K562 (cell line): Measurements from ENCODE around the gene FAM234A. TPM values are rescaled to one million over a fixed set of nuclear protein-coding genes. Genes with fewer than 3 reads are reported as not detected.

ENCODE experiments used
- CBFA2T3 ChIP-seq: fragments of 450-650 bp; IDR thresholded peaks from 2 replicates; pipeline ENCODE4 v1.6.1; 2017
- CCNT2 ChIP-seq: IDR thresholded peaks from 2 replicates; pipeline ENCODE4 v1.6.1; 2011; ENCODE audit warnings: borderline replicate concordance, low read depth, mild to moderate bottlenecking, moderate library complexity, mixed read lengths, low read length; ENCODE audit not compliant: insufficient read length; ENCODE audit errors: extremely low read depth
- COPS2 ChIP-seq: fragments of 450-650 bp; conservative IDR thresholded peaks from 2 replicates; pipeline ENCODE4 v1.6.1; 2016; ENCODE audit warnings: mild to moderate bottlenecking, moderate library complexity
- FOSL1 ChIP-seq: fragments of 200-800 bp; sonication (Bioruptor generic); conservative IDR thresholded peaks from 2 replicates; pipeline ENCODE4 v1.6.1; 2016; ENCODE audit warnings: missing genetic modification characterization, missing compliant biosample characterization
- JUNB ChIP-seq: fragments of 450-650 bp; formaldehyde crosslinking; conservative IDR thresholded peaks from 2 replicates; pipeline ENCODE4 v1.4.0; 2020; ENCODE audit warnings: mild to moderate bottlenecking
- KHSRP ChIP-seq: fragments of 450-650 bp; IDR thresholded peaks from 2 replicates; pipeline ENCODE4 v1.6.1; 2017
- MCM3 ChIP-seq: fragments of 450-650 bp; IDR thresholded peaks from 2 replicates; pipeline ENCODE4 v1.6.1; 2016
- MCM5 ChIP-seq: fragments of 450-650 bp; IDR thresholded peaks from 2 replicates; pipeline ENCODE4 v1.6.1; 2016; ENCODE audit warnings: low read depth
- MTA1 ChIP-seq: fragments of 450-650 bp; IDR thresholded peaks from 2 replicates; pipeline ENCODE4 v1.6.1; 2017; ENCODE audit warnings: borderline replicate concordance
- POLR2B ChIP-seq: fragments of 450-650 bp; IDR thresholded peaks from 2 replicates; pipeline ENCODE4 v1.6.1; 2018; ENCODE audit warnings: low read depth; ENCODE audit not compliant: partially characterized antibody
- SMAD2 ChIP-seq: fragments of 150-350 bp; IDR thresholded peaks from 2 replicates; pipeline ENCODE4 v1.6.1; 2014; ENCODE audit warnings: low read depth, mild to moderate bottlenecking, low read length
- SMAD4 ChIP-seq: fragments of 250-450 bp; sonication (Bioruptor Pico); conservative IDR thresholded peaks from 2 replicates; pipeline ENCODE4 v1.8.0; 2021; ENCODE audit warnings: inconsistent platforms, mild to moderate bottlenecking, moderate library complexity
- TFAM ChIP-seq: fragments of 250-450 bp; sonication (Bioruptor Pico); conservative IDR thresholded peaks from 2 replicates; pipeline ENCODE4 v1.5.0; 2021; ENCODE audit warnings: mild to moderate bottlenecking, moderate library complexity
- ZNF140 ChIP-seq: fragments of 250-450 bp; sonication (Bioruptor Pico); IDR thresholded peaks from 2 replicates; pipeline ENCODE4 v1.8.0; 2021; ENCODE audit warnings: moderate library complexity, mild to moderate bottlenecking, inconsistent platforms
- ZNF589 ChIP-seq: fragments of 200-800 bp; sonication (Bioruptor generic); IDR thresholded peaks from 2 replicates; pipeline ENCODE4 v1.6.1; 2016; ENCODE audit warnings: low read depth, missing genetic modification characterization, missing compliant biosample characterization
- polyA plus RNA-seq, 8 experiments: library from polyadenylated mRNA; depleted of rRNA in 4 of 8; stranded (reverse) in 5 of 8; unstranded in 3 of 8; fragments of >200 nt; fragmentation: Nextera tagmentation in 2 of 8; fragmentation: Illumina TruSeq in 1 of 8; extraction: Ambion mirVana in 2 of 8; extraction: Trizol in 1 of 8; gene quantifications; 2 replicates each; pipeline versions ENCODE4 v1.2.1 to v1.2.3, GENCODE V29; 2011 to 2014; ENCODE audit warnings: inconsistent platforms in 1 of 8, missing spikeins in 1 of 8
- total RNA-seq, 7 experiments: library from RNA; depleted of rRNA in 6 of 7; stranded (reverse); fragments of >200 nt in 6 of 7; fragmentation: Illumina TruSeq in 2 of 7; extraction: Trizol in 2 of 7; gene quantifications; 2 replicates each; pipeline versions ENCODE4 v1.2.1 to v1.2.3, GENCODE V29; 2011 to 2021; ENCODE audit warnings: low replicate concordance in 1 of 7
- TF ChIP-seq, protein P1 (sequence below): fragments of 250-450 bp; sonication (Bioruptor Pico); IDR thresholded peaks from 2 replicates; pipeline ENCODE4 v1.8.0; 2021; ENCODE audit warnings: moderate library complexity, mild to moderate bottlenecking, inconsistent platforms
- TF ChIP-seq, protein P2 (sequence below): sonication (generic); formaldehyde crosslinking; IDR thresholded peaks from 2 replicates; pipeline ENCODE4 v1.8.1; 2023; ENCODE audit warnings: mild to moderate bottlenecking, missing genetic modification reagents
- TF ChIP-seq, protein P3 (sequence below): fragments of 250-450 bp; sonication (Bioruptor Pico); IDR thresholded peaks from 2 replicates; pipeline ENCODE4 v1.5.0; 2021; ENCODE audit warnings: mild to moderate bottlenecking, moderate library complexity

FAM234A gene
- total and polyA plus RNA-seq, 9 of the 15 experiments (the other 6 are each of a cell fraction or from before 2014, with no cell fraction given) = 1.0 to 47.9 (median 15.0) TPM

DNA sequence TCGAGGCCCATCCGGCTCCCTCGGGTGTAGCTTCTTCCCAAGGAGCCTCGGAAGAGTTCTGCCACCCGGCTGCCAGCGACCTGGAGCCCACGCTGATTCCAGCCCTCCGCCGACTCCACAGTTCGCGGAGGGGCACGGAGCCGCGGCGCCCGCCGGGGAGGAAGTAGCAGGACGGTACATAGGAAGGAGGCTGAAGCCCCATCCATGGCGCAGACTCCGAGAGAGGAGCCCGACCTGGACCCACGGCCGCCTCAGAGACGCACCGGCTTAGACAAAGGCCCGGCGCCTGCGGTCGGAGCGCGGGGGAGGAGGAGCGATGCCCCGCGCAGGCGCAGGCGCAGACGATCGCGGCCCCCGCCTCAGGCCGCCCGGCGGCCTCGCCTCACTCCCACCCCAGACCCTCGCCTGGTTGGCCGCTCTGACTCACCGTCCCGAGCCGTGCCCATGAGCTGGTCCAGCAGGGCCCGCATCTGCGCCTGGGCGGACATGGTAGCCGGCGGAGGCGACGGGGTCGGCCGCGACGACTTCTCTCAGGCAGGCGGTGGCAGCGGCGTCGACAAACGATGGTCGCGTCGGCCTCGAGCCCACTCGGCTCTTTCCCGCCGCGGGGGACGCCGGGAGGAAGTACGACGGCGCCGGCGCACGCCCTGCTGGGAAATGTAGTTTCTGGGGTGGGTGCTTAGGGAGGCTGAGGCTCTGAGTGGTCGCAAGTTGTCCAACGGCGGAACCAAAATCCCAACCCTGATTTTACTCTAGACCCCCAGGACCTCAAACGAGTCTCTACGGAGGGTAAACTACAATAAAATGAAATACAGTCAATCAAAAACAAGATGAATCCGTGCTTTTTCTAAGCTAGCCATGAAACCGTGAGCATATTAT, 5.5 kb upstream of the FAM234A start, which contains the start of gene LUC7L (continued):
- TF ChIP-seq CCNT2 (peak; percentile 70), MCM3 (no peak), CBFA2T3 (no peak), ZNF589 (CRISPR knock-in tag) (peak; percentile 90), SMAD4 (CRISPR knock-in tag) (peak; percentile 83), FOSL1 (tag) (peak; percentile 52; the same call in 1 of the 2 replicates), MTA1 (no peak; the same call in 1 of the 2 replicates), TFAM (no peak), COPS2 (no peak), ZNF140 (CRISPR knock-in tag) (no peak), JUNB (no peak), MCM5 (no peak), KHSRP (no peak), POLR2B (peak; percentile 97), SMAD2 (no peak)
- TF ChIP-seq, protein P1, sequence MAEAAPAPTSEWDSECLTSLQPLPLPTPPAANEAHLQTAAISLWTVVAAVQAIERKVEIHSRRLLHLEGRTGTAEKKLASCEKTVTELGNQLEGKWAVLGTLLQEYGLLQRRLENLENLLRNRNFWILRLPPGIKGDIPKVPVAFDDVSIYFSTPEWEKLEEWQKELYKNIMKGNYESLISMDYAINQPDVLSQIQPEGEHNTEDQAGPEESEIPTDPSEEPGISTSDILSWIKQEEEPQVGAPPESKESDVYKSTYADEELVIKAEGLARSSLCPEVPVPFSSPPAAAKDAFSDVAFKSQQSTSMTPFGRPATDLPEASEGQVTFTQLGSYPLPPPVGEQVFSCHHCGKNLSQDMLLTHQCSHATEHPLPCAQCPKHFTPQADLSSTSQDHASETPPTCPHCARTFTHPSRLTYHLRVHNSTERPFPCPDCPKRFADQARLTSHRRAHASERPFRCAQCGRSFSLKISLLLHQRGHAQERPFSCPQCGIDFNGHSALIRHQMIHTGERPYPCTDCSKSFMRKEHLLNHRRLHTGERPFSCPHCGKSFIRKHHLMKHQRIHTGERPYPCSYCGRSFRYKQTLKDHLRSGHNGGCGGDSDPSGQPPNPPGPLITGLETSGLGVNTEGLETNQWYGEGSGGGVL (CRISPR knock-in tag) = no peak
- TF ChIP-seq, protein P2, sequence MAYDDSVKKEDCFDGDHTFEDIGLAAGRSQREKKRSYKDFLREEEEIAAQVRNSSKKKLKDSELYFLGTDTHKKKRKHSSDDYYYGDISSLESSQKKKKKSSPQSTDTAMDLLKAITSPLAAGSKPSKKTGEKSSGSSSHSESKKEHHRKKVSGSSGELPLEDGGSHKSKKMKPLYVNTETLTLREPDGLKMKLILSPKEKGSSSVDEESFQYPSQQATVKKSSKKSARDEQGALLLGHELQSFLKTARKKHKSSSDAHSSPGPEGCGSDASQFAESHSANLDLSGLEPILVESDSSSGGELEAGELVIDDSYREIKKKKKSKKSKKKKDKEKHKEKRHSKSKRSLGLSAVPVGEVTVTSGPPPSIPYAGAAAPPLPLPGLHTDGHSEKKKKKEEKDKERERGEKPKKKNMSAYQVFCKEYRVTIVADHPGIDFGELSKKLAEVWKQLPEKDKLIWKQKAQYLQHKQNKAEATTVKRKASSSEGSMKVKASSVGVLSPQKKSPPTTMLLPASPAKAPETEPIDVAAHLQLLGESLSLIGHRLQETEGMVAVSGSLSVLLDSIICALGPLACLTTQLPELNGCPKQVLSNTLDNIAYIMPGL (CRISPR knock-in tag) = peak; percentile 61; the same call in 1 of the 2 replicates
- TF ChIP-seq, protein P3, sequence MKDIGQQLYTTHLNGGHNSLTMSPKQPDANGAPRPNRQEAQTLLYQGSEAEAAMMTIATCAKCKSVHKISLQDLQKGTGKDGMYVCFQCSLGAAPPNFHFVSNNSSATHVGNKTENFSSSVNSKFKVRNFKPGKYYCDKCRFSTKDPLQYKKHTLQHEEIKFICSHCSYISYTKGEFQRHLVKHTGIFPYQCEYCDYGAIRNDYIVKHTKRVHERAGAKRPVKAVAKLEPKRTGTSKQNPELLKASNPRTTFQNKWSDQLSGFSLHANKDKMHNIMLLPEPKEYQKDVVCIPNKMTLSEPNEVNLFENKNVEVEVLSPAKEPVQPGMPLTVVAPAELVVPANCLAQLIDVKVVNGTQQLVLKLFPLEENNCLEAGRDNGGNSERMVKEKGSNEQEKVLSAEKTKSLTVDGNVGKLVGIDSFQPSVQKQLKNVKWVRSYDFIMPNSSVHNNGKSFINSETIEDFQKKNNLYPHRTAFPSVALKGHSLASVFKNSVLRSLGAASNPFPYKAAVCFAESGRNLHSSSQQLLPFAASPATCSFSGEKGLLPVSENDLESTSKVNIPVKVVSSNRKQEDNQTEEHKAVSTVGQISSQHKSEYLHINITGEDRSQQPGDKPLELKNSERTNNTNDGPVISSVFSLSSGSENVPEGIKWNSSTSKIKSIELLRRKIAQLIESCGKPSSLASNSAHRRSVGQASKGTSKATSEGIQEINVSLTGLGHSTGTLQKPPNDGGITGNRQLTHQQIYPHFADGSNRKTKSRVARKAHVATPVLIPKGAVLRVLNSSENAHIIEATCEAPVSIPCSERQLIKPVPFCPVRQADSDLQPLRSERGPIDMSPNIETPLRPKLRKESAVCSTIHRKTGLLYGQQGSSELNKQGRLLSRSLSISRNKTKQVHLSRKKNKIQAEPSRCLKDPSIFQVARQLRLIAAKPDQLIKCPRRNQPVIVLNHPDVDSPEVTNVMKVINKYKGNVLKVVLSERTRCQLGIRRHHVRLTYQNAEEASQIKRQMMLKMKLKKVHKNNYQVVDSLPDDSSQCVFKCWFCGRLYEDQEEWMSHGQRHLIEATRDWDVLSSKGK (CRISPR knock-in tag) = no peak
